ENCODE results near the gene ZNF710. TPM values are rescaled to one million over a fixed set of nuclear protein-coding genes. Genes with fewer than 3 reads are reported as not detected.

The ZNF710 gene
- total RNA-seq, 1 experiment from 2014 or later = 27.3 TPM

DNA sequence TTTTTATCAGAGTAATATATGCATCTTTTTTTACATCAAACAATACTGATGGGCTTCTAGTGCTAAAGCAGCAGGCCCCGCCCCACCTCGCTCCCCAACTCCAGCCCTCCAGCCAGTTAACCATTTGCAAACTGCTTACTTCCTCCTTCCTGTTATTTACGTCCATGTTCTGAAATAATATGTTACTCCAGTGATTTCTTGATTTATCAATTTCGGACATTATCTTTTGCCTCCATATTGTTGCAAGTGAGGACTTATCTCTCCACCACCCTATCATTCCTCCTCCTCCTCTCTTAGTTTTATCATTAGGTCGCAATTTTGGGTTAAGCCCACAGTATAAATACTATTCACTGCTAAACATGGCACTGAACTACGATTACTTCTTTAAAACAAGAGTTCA is 39.5 kb downstream of the ZNF710 start:
- intact Hi-C loops (cut with micrococcal nuclease; ENCODE audit: unreplicated experiment) = no loop called here
- no peak overlapping the region for H3K27ac ChIP-seq (ENCODE audit: low read depth, low read length, poor library complexity, severe bottlenecking)
- CTCF ChIA-PET = no interaction called here
- no peaks in the 10 kb centered on the region for H3K36me3 ChIP-seq (ENCODE audit: insufficient read depth, low read length, poor library complexity, severe bottlenecking)
- no peak overlapping the region for H3K4me3 ChIP-seq (ENCODE audit: low read depth, low read length, poor library complexity, severe bottlenecking)
- H3K4me1 ChIP-seq (ENCODE audit: insufficient read depth, low read length, poor library complexity, severe bottlenecking) = peaks cover 7% of the 10 kb centered on the region
- DNase-seq (ENCODE audit: low spot score) = no peak
- no peaks in the 10 kb centered on the region for H3K9me3 ChIP-seq (ENCODE audit: low read depth, low read length, poor library complexity, severe bottlenecking)
- no peaks in the 10 kb centered on the region for H3K27me3 ChIP-seq (replicated peaks; ENCODE audit: insufficient read depth, low read depth, low read length, poor library complexity)
- TF ChIP-seq, protein P1, sequence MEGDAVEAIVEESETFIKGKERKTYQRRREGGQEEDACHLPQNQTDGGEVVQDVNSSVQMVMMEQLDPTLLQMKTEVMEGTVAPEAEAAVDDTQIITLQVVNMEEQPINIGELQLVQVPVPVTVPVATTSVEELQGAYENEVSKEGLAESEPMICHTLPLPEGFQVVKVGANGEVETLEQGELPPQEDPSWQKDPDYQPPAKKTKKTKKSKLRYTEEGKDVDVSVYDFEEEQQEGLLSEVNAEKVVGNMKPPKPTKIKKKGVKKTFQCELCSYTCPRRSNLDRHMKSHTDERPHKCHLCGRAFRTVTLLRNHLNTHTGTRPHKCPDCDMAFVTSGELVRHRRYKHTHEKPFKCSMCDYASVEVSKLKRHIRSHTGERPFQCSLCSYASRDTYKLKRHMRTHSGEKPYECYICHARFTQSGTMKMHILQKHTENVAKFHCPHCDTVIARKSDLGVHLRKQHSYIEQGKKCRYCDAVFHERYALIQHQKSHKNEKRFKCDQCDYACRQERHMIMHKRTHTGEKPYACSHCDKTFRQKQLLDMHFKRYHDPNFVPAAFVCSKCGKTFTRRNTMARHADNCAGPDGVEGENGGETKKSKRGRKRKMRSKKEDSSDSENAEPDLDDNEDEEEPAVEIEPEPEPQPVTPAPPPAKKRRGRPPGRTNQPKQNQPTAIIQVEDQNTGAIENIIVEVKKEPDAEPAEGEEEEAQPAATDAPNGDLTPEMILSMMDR (conservative IDR thresholded peaks at IDR 0.05; ENCODE audit: low read depth, low read length) = no peak
- TF ChIP-seq EZH2 (IDR thresholded peaks at IDR 0.05; ENCODE audit: borderline replicate concordance, low read depth, low read length, poor library complexity, severe bottlenecking) = no peak
- no TSS peak for BruUV-seq (replicated peaks)
- POLR2A ChIA-PET (ENCODE audit: low non-redundant PET) = no interaction called here

GRCh38 chr15:90042356-90042755 is 41.2 kb downstream of the ZNF710 start:
- intact Hi-C loops (cut with micrococcal nuclease; ENCODE audit: unreplicated experiment) = no loop called here
- H3K4me1 ChIP-seq (ENCODE audit: insufficient read depth, low read length, poor library complexity, severe bottlenecking) = peaks cover 7% of the 10 kb centered on the region
- no peak for TF ChIP-seq EZH2 (IDR thresholded peaks at IDR 0.05; ENCODE audit: borderline replicate concordance, low read depth, low read length, poor library complexity, severe bottlenecking)
- TF ChIP-seq, protein P1 (conservative IDR thresholded peaks at IDR 0.05; ENCODE audit: low read depth, low read length) = no peak
- H3K9me3 ChIP-seq (ENCODE audit: low read depth, low read length, poor library complexity, severe bottlenecking) = no peaks in the 10 kb centered on the region
- no TSS peak for BruUV-seq (replicated peaks)
- H3K27me3 ChIP-seq (replicated peaks; ENCODE audit: insufficient read depth, low read depth, low read length, poor library complexity) = no peaks in the 10 kb centered on the region
- DNase-seq (ENCODE audit: low spot score) = no peak
- H3K4me3 ChIP-seq (ENCODE audit: low read depth, low read length, poor library complexity, severe bottlenecking) = no peak overlapping the region
- CTCF ChIA-PET = no interaction called here
- no peaks in the 10 kb centered on the region for H3K36me3 ChIP-seq (ENCODE audit: insufficient read depth, low read length, poor library complexity, severe bottlenecking)
- POLR2A ChIA-PET (ENCODE audit: low non-redundant PET) = no interaction called here
- H3K27ac ChIP-seq (ENCODE audit: low read depth, low read length, poor library complexity, severe bottlenecking) = no peak overlapping the region

DNA sequence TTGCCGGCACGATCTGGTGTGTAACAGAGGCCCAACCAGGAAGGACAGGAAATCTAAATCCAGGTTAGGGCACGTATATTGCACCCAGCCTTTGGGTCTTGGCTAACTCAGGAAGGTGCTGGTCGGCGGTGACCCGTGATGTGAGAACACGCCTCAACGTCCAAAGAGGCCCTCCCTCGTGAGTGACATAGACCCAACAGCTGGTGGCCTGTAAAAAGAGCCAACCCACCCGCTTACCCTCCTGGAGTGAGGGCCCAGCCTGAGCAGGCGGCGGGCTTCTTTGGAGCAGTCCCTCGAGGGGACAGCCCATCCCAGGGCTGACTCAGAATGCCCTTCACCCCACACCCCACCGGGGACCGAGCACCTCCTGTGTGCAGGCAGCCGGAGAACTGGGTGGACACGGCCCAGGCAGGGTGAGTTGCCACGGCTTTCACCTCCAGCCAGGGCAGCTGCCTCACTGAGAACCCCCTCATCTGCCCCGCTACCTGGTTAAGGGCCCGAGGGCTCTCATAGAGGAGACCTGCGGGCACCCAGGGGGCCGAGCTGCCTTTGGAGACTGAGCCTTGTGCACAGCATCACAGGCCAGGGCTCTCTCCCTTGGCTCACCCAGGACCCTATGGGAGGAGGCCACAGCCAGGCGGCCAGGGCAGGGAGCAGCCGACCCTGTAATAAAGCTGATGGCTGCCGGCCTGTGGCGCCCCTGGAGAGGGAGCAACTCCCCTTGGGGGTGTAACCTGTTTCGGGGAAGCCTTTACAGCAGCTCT is 41.8 kb downstream of the ZNF710 start:
- POLR2A ChIA-PET (ENCODE audit: low non-redundant PET) = no interaction called here
- peaks cover 5% of the 10 kb centered on the region for H3K4me1 ChIP-seq (ENCODE audit: insufficient read depth, low read length, poor library complexity, severe bottlenecking)
- no TSS peak for BruUV-seq (replicated peaks)
- no peak overlapping the region for H3K4me3 ChIP-seq (ENCODE audit: low read depth, low read length, poor library complexity, severe bottlenecking)
- no peaks in the 10 kb centered on the region for H3K36me3 ChIP-seq (ENCODE audit: insufficient read depth, low read length, poor library complexity, severe bottlenecking)
- H3K9me3 ChIP-seq (ENCODE audit: low read depth, low read length, poor library complexity, severe bottlenecking) = no peaks in the 10 kb centered on the region
- H3K27ac ChIP-seq (ENCODE audit: low read depth, low read length, poor library complexity, severe bottlenecking) = no peak overlapping the region
- intact Hi-C loops (cut with micrococcal nuclease; ENCODE audit: unreplicated experiment) = no loop called here
- no peak for DNase-seq (ENCODE audit: low spot score)
- CTCF ChIA-PET = no interaction called here
- H3K27me3 ChIP-seq (replicated peaks; ENCODE audit: insufficient read depth, low read depth, low read length, poor library complexity) = no peaks in the 10 kb centered on the region
- TF ChIP-seq, protein P1 (conservative IDR thresholded peaks at IDR 0.05; ENCODE audit: low read depth, low read length) = no peak
- no peak for TF ChIP-seq EZH2 (IDR thresholded peaks at IDR 0.05; ENCODE audit: borderline replicate concordance, low read depth, low read length, poor library complexity, severe bottlenecking)

Data from A673 (cell line).